HepG2 (cell line): ENCODE results near the gene GART. TPM values are rescaled to one million over a fixed set of nuclear protein-coding genes. Genes with fewer than 3 reads are reported as not detected.

Source experiments
- ATAC-seq: fragments of 200-7000 bp; cut with Tn5 transposase; 3 replicates; pipeline ENCODE4 v1.9.1; 2020; ENCODE audit warnings: mild to moderate bottlenecking, moderate library complexity
- BruUV-seq: library from RNA; stranded (reverse); fragments of 400-500 nt; replicated peaks from 2 replicates; lab custom pipeline; 2021; lab: Mats Ljungman, UMichigan
- CTCF ChIA-PET: fragments of 300-600 bp; formaldehyde crosslinking; extraction: SDS; loops from one replicate; lab custom pipeline; 2021; ENCODE audit warnings: low total read pairs, inconsistent platforms, low intra/inter-chr PET ratio; lab: Yijun Ruan, JAX
- POLR2A ChIA-PET: fragments of 350-600 bp; sonication (Branson Sonifier 250); formaldehyde crosslinking; loops from one replicate; lab custom pipeline; 2020; ENCODE audit warnings: antibody characterized with exemption, inconsistent platforms; lab: Yijun Ruan, JAX
- DNase-seq: peaks from one replicate; pipeline ENCODE4 v3.0.0-alpha.2; 2015; ENCODE audit warnings: low spot score
- FAIRE-seq: peaks from 3 replicates; lab custom pipeline; 2011; peaks lifted over from hg19 to GRCh38; lab: Jason Lieb, UNC
- H2AFZ ChIP-seq: one replicate; pipeline ENCODE4 v1.6.1; 2011; ENCODE audit warnings: low read length, inconsistent platforms
- H3K27ac ChIP-seq: fragments of 300-600 bp; 3 replicates; pipeline ENCODE4 v1.8.0; 2011; ENCODE audit warnings: mixed run types, mild to moderate bottlenecking, mixed read lengths, low read length, inconsistent platforms; ENCODE audit not compliant: insufficient read depth; ENCODE audit errors: extremely low read length
- H3K27me3 ChIP-seq, 2 experiments: fragments of 200-600 bp in 1 of 2; 2 replicates in 1 of 2; 3 replicates in 1 of 2; pipeline versions ENCODE4 v1.6.0 to v1.8.0; 2011; ENCODE audit warnings: low read length in 2 of 2, mild to moderate bottlenecking in 2 of 2, moderate library complexity in 2 of 2, inconsistent platforms in 1 of 2; ENCODE audit not compliant: insufficient read depth in 2 of 2, control insufficient read depth in 1 of 2
- H3K36me3 ChIP-seq, 2 experiments: fragments of 200-600 bp in 1 of 2; replicated peaks in 1 of 2; 2 replicates in 1 of 2; 3 replicates in 1 of 2; pipeline versions ENCODE4 v1.5.1 to v1.8.0; 2011; ENCODE audit warnings: low read length in 2 of 2, inconsistent platforms in 1 of 2; ENCODE audit not compliant: insufficient read depth in 2 of 2, control insufficient read depth in 1 of 2
- H3K4me1 ChIP-seq: 2 replicates; pipeline ENCODE4 v1.5.1; 2012; ENCODE audit warnings: low read length, inconsistent platforms; ENCODE audit not compliant: insufficient read depth
- H3K4me2 ChIP-seq: 2 replicates; pipeline ENCODE4 v1.6.0; 2011; ENCODE audit warnings: low read depth, low read length, inconsistent platforms
- H3K4me3 ChIP-seq, 3 experiments: fragments of 200-600 bp in 1 of 3; sonication (generic), shearing (Covaris generic) in 1 of 3; replicated peaks in 1 of 3; 2 replicates each; pipeline ENCODE4 v1.5.1; 2011 to 2016; ENCODE audit warnings: low read length in 3 of 3, inconsistent platforms in 2 of 3, low read depth in 2 of 3, mild to moderate bottlenecking in 2 of 3, control low read depth in 1 of 3, mixed read lengths in 1 of 3; ENCODE audit not compliant: insufficient read depth in 1 of 3
- H3K79me2 ChIP-seq: one replicate; pipeline ENCODE4 v1.6.1; 2011; ENCODE audit warnings: low read length, inconsistent platforms; ENCODE audit not compliant: insufficient read depth
- H3K9ac ChIP-seq: 2 replicates; pipeline ENCODE4 v1.6.0; 2011; ENCODE audit warnings: mild to moderate bottlenecking, low read depth, low read length, inconsistent platforms; ENCODE audit not compliant: insufficient read depth
- H3K9me3 ChIP-seq: 2 replicates; pipeline ENCODE4 v1.5.1; 2012; ENCODE audit warnings: mild to moderate bottlenecking, low read length
- H4K20me1 ChIP-seq: 2 replicates; pipeline ENCODE4 v1.6.0; 2011; ENCODE audit warnings: inconsistent platforms, mild to moderate bottlenecking, low read length, moderate library complexity; ENCODE audit not compliant: insufficient read depth
- ESRRA ChIP-seq: sonication (generic); formaldehyde crosslinking; IDR thresholded peaks from 2 replicates; pipeline ENCODE4 v1.5.1; 2020; ENCODE audit warnings: mild to moderate bottlenecking, low read depth, missing genetic modification reagents
- ETV6 ChIP-seq: sonication (generic); formaldehyde crosslinking; conservative IDR thresholded peaks from 2 replicates; pipeline ENCODE4 v1.4.0; 2020; ENCODE audit warnings: missing genetic modification reagents
- GZF1 ChIP-seq: sonication (generic); formaldehyde crosslinking; IDR thresholded peaks from 2 replicates; pipeline ENCODE4 v1.5.1; 2020; ENCODE audit warnings: mild to moderate bottlenecking, missing genetic modification reagents
- HNRNPLL ChIP-seq: fragments of 200-400 bp; formaldehyde crosslinking; IDR thresholded peaks from 2 replicates; pipeline ENCODE4 v1.6.1; 2017; ENCODE audit warnings: mild to moderate bottlenecking, low read depth, low read length; ENCODE audit not compliant: poor library complexity, severe bottlenecking
- KAT7 ChIP-seq: IDR thresholded peaks from 2 replicates; pipeline ENCODE4 v1.6.1; 2018; ENCODE audit warnings: borderline replicate concordance, missing compliant biosample characterization
- MXI1 ChIP-seq: IDR thresholded peaks from 3 replicates; pipeline ENCODE4 v1.6.1; 2012; ENCODE audit warnings: low read depth, low read length, inconsistent platforms, borderline replicate concordance
- PITX1 ChIP-seq: sonication (generic); formaldehyde crosslinking; IDR thresholded peaks from 2 replicates; pipeline ENCODE4 v1.5.1; 2020; ENCODE audit warnings: mild to moderate bottlenecking, missing genetic modification reagents
- RBAK ChIP-seq: sonication (generic); formaldehyde crosslinking; IDR thresholded peaks from 2 replicates; pipeline ENCODE4 v1.5.1; 2020; ENCODE audit warnings: mild to moderate bottlenecking, missing genetic modification reagents
- RERE ChIP-seq: IDR thresholded peaks from 2 replicates; pipeline ENCODE4 v1.6.1; 2016; ENCODE audit warnings: low read depth, missing genetic modification reagents, missing compliant biosample characterization
- SMYD3 ChIP-seq: sonication (generic); formaldehyde crosslinking; IDR thresholded peaks from 2 replicates; pipeline ENCODE4 v1.8.1; 2023; ENCODE audit warnings: mild to moderate bottlenecking, missing genetic modification reagents
- SOX13 ChIP-seq, 3 experiments: fragments of 450-650 bp in 1 of 3; sonication (generic) in 1 of 3; formaldehyde crosslinking in 1 of 3; IDR thresholded peaks in 2 of 3; conservative IDR thresholded peaks in 1 of 3; 2 replicates each; pipeline versions ENCODE4 v1.5.0 to v1.6.1; 2016 to 2020; ENCODE audit warnings: antibody characterized with exemption in 1 of 3, mild to moderate bottlenecking in 1 of 3, missing compliant biosample characterization in 1 of 3, missing genetic modification reagents in 1 of 3, moderate library complexity in 1 of 3
- TBX3 ChIP-seq: fragments of 450-650 bp; IDR thresholded peaks from 2 replicates; pipeline ENCODE4 v1.6.1; 2017; ENCODE audit warnings: antibody characterized with exemption, mild to moderate bottlenecking, inconsistent platforms, borderline replicate concordance
- THAP8 ChIP-seq: sonication (generic); formaldehyde crosslinking; IDR thresholded peaks from 2 replicates; pipeline ENCODE4 v1.5.1; 2020; ENCODE audit warnings: missing genetic modification reagents, mild to moderate bottlenecking, borderline replicate concordance
- TOE1 ChIP-seq: sonication (generic); formaldehyde crosslinking; IDR thresholded peaks from 2 replicates; pipeline ENCODE4 v1.4.0; 2020; ENCODE audit warnings: mild to moderate bottlenecking, missing genetic modification reagents
- ZBTB42 ChIP-seq: sonication (generic); formaldehyde crosslinking; IDR thresholded peaks from 2 replicates; pipeline ENCODE4 v1.5.0; 2020; ENCODE audit warnings: mild to moderate bottlenecking, missing genetic modification reagents
- ZNF33B ChIP-seq: sonication (generic); formaldehyde crosslinking; IDR thresholded peaks from 2 replicates; pipeline ENCODE4 v1.5.1; 2020; ENCODE audit warnings: mild to moderate bottlenecking, missing genetic modification reagents
- ZNF367 ChIP-seq: sonication (generic); formaldehyde crosslinking; IDR thresholded peaks from 2 replicates; pipeline ENCODE4 v1.4.0; 2020; ENCODE audit warnings: missing genetic modification reagents, borderline replicate concordance
- ZNF644 ChIP-seq: IDR thresholded peaks from 2 replicates; pipeline ENCODE4 v1.6.1; 2016; ENCODE audit warnings: low read depth
- ZNF746 ChIP-seq: sonication (generic); formaldehyde crosslinking; IDR thresholded peaks from 2 replicates; pipeline ENCODE4 v1.8.0; 2022; ENCODE audit warnings: mild to moderate bottlenecking, missing genetic modification reagents
- ZNF772 ChIP-seq: sonication (generic); formaldehyde crosslinking; IDR thresholded peaks from 2 replicates; pipeline ENCODE4 v1.5.0; 2020; ENCODE audit warnings: mild to moderate bottlenecking, missing genetic modification reagents
- WGBS: methylation state at CpG from one replicate; pipeline ENCODE4 v1.1.6; 2017; ENCODE audit warnings: low lambda C conversion rate; 5-methylcytosine and 5-hydroxymethylcytosine counted together
- in situ Hi-C: cut with HindIII; loops from 2 replicates; pipeline ENCODE4 v1.10.0; 2017; ENCODE audit warnings: low pct_unique_long_range_greater_than_20kb; ENCODE audit not compliant: extremely low pct_ligation_motif_present
- intact Hi-C: fragments of 100-400 bp; cut with micrococcal nuclease; formaldehyde crosslinking; loops from one replicate; pipeline ENCODE4 v1.10.0; 2022; ENCODE audit not compliant: unreplicated experiment
- polyA plus RNA-seq, 8 experiments: library from polyadenylated mRNA; depleted of rRNA in 3 of 8; stranded (reverse) in 7 of 8; unstranded in 1 of 8; fragments of >200 nt; fragmentation: Illumina TruSeq in 4 of 8; extraction: Trizol in 4 of 8; gene quantifications; 2 replicates each; pipeline versions ENCODE4 v1.2.1 to v1.2.3, GENCODE V29; 2011 to 2016; ENCODE audit warnings: low read depth in 4 of 8, missing spikeins in 1 of 8, mixed read lengths in 1 of 8; ENCODE audit not compliant: insufficient read depth in 1 of 8
- total RNA-seq, 5 experiments: library from RNA; depleted of rRNA; stranded (reverse); fragments of >200 nt; fragmentation: Illumina TruSeq; extraction: Trizol; gene quantifications; 2 replicates each; pipeline ENCODE4 v1.2.3, GENCODE V29; 2016; ENCODE audit warnings: low read depth in 1 of 5

GART gene
- total and polyA plus RNA-seq, 2 of the 13 experiments (the other 11 are each of a cell fraction or from before 2014, with no cell fraction given): 17.9 to 109 TPM

- no peak overlapping the region for H2AFZ ChIP-seq
- no peaks in the 10 kb centered on the region for H3K79me2 ChIP-seq
- no peaks in the 10 kb centered on the region for H3K9me3 ChIP-seq
- DNase-seq: no peak
- no peak for FAIRE-seq
- no peak overlapping the region for H3K4me2 ChIP-seq
- TF ChIP-seq ZNF644 (CRISPR knock-in tag) (no peak), ZNF33B (no peak), TOE1 (CRISPR knock-in tag) (no peak), ESRRA (no peak), RERE (CRISPR knock-in tag) (no peak), PITX1 (CRISPR knock-in tag) (no peak), ETV6 (no peak), ZBTB42 (CRISPR knock-in tag) (no peak), ZNF746 (no peak), KAT7 (no peak), SMYD3 (CRISPR knock-in tag) (no peak), RBAK (no peak), ZNF367 (no peak), THAP8 (CRISPR knock-in tag) (no peak), MXI1 (no peak), GZF1 (no peak), HNRNPLL (no peak), TBX3 (no peak), SOX13 (IDR thresholded peaks at IDR 0.05) (no peak), SOX13 (CRISPR knock-in tag; conservative IDR thresholded peaks at IDR 0.05 in 1 of 2, IDR thresholded peaks at IDR 0.05 in 1 of 2) (no peak), ZNF772 (CRISPR knock-in tag) (no peak)
- no peak for ATAC-seq
- BruUV-seq: no TSS peak
- in situ Hi-C loops (no loop called here), intact Hi-C loops (no loop called here)
- POLR2A ChIA-PET: no interaction called here
- peaks cover 14 to 70% of the 10 kb centered on the region in 2 experiments for H3K36me3 ChIP-seq
- H3K27me3 ChIP-seq: no peaks in the 10 kb centered on the region
- WGBS: 98% methylated on average over 3 of the region's 3 CpGs
- CTCF ChIA-PET: no interaction called here
- no peaks in the 10 kb centered on the region for H4K20me1 ChIP-seq
- H3K4me1 ChIP-seq: no peaks in the 10 kb centered on the region
- H3K9ac ChIP-seq: no peak overlapping the region
- no peak overlapping the region for H3K4me3 ChIP-seq
- H3K27ac ChIP-seq: no peak overlapping the region
These were observed 29.4 kb downstream of the GART start for GRCh38 chr21:33512481-33512880.
